Progenitor cell of endocrine pancreas (in vitro differentiated cells): ENCODE results near the gene MRPL1. TPM values are rescaled to one million over a fixed set of nuclear protein-coding genes. Genes with fewer than 3 reads are reported as not detected.

Experiments
- DNase-seq: peaks from one replicate; pipeline ENCODE4 v3.0.0; 2021; ENCODE audit warnings: low spot score; ENCODE audit not compliant: unreplicated experiment
- H3K27ac Mint-ChIP-seq: 2 replicates; pipeline ENCODE4 v1.8.0; 2021; ENCODE audit warnings: mild to moderate bottlenecking, moderate library complexity, mixed read lengths
- H3K27me3 Mint-ChIP-seq: 2 replicates; pipeline ENCODE4 v1.8.0; 2021; ENCODE audit warnings: mixed read lengths
- H3K36me3 Mint-ChIP-seq: 2 replicates; pipeline ENCODE4 v1.8.0; 2022; ENCODE audit warnings: mixed read lengths; ENCODE audit not compliant: insufficient read depth
- H3K4me1 Mint-ChIP-seq: 2 replicates; pipeline ENCODE4 v1.8.0; 2021; ENCODE audit warnings: low read depth, mixed read lengths
- H3K4me3 Mint-ChIP-seq: 2 replicates; pipeline ENCODE4 v1.8.0; 2021; ENCODE audit warnings: low read depth, mild to moderate bottlenecking, moderate library complexity, mixed read lengths
- H3K9me3 Mint-ChIP-seq: 2 replicates; pipeline ENCODE4 v1.8.0; 2021; ENCODE audit warnings: low read depth, mixed read lengths
- total RNA-seq: library from RNA; stranded (reverse); gene quantifications from 2 replicates; pipeline ENCODE4 v1.2.1, GENCODE V29; 2021
- TF ChIP-seq, protein P1 (sequence below): fragments of 200-600 bp; sonication (generic); IDR thresholded peaks from one replicate; pipeline ENCODE4 v1.5.0; 2021; ENCODE audit warnings: antibody characterized with exemption, mild to moderate bottlenecking; ENCODE audit not compliant: unreplicated experiment

Gene MRPL1
- total RNA-seq, 1 donor from 2014 or later, result 32.7 TPM

- TF ChIP-seq, protein P1, sequence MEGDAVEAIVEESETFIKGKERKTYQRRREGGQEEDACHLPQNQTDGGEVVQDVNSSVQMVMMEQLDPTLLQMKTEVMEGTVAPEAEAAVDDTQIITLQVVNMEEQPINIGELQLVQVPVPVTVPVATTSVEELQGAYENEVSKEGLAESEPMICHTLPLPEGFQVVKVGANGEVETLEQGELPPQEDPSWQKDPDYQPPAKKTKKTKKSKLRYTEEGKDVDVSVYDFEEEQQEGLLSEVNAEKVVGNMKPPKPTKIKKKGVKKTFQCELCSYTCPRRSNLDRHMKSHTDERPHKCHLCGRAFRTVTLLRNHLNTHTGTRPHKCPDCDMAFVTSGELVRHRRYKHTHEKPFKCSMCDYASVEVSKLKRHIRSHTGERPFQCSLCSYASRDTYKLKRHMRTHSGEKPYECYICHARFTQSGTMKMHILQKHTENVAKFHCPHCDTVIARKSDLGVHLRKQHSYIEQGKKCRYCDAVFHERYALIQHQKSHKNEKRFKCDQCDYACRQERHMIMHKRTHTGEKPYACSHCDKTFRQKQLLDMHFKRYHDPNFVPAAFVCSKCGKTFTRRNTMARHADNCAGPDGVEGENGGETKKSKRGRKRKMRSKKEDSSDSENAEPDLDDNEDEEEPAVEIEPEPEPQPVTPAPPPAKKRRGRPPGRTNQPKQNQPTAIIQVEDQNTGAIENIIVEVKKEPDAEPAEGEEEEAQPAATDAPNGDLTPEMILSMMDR, result no peak
- H3K36me3 Mint-ChIP-seq, result peaks cover 6% of the 10 kb centered on the region
- H3K4me1 Mint-ChIP-seq, result peaks cover 3% of the 10 kb centered on the region
- no peak overlapping the region for H3K27ac Mint-ChIP-seq
- no peaks in the 10 kb centered on the region for H3K9me3 Mint-ChIP-seq
- H3K4me3 Mint-ChIP-seq, result no peak overlapping the region
- no peaks in the 10 kb centered on the region for H3K27me3 Mint-ChIP-seq
- DNase-seq, result no peak
These were observed 50.7 kb downstream of the MRPL1 start for GRCh38 chr4:77913348-77913747.

DNA sequence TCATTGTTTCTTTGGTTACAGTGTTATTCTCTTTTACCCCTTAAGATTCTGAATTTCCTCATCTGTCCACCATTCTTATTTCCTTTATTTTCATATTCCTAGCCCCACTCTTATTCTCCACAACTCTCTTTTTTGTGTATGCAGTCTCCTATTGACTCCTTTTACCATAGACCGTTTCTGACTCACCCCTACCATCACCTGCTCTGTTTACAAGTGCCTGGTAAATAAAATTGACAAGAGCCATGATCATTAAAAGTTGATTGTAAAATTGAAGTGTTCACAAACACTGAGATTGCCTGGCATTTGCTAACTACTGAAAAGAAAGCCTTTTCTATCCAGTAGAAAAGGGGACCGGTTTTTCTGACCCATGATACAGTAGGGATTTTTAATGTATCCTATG lies 54.4 kb downstream of the MRPL1 start:
- H3K4me3 Mint-ChIP-seq, result no peak overlapping the region
- H3K27ac Mint-ChIP-seq, result peak overlapping the region; percentile 1
- peaks cover 5% of the 10 kb centered on the region for H3K4me1 Mint-ChIP-seq
- TF ChIP-seq, protein P1, result no peak
- no peaks in the 10 kb centered on the region for H3K9me3 Mint-ChIP-seq
- H3K27me3 Mint-ChIP-seq, result no peaks in the 10 kb centered on the region
- peaks cover 3% of the 10 kb centered on the region for H3K36me3 Mint-ChIP-seq
- DNase-seq, result no peak

GRCh38 chr4:77917601-77918000 lies 55.0 kb downstream of the MRPL1 start:
- Mint-ChIP-seq H3K27me3 (no peaks in the 10 kb centered on the region), H3K27ac (no peak overlapping the region), H3K9me3 (no peaks in the 10 kb centered on the region), H3K36me3 (peaks cover 6% of the 10 kb centered on the region), H3K4me1 (peaks cover 5% of the 10 kb centered on the region), H3K4me3 (no peak overlapping the region)
- TF ChIP-seq, protein P1, result no peak
- DNase-seq, result no peak

DNA sequence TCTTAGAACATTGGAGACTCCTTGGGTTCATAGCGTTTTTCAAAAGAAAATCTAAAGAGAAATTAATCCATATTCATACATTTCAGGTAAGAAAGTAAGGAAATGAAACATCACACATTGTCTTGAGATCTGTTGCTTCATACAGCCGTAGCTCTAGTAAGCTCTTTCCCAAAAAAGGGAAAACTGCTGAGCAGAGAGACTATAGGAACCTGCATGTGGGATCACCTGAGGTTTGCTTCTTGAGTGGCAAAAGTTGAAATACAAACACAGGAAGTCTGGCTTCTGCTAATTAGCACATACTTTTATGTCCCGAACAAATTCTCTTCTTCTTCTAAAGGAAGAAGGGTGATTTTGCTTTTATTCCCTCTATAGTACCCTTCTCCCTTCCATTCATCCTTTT lies 57.7 kb downstream of the MRPL1 start:
- Mint-ChIP-seq H3K9me3 (no peaks in the 10 kb centered on the region), H3K27ac (no peak overlapping the region), H3K36me3 (peaks cover 15% of the 10 kb centered on the region), H3K4me1 (peaks cover 5% of the 10 kb centered on the region), H3K4me3 (no peak overlapping the region), H3K27me3 (no peaks in the 10 kb centered on the region)
- DNase-seq, result no peak
- TF ChIP-seq, protein P1, result no peak

- Mint-ChIP-seq H3K36me3 (peaks cover 20% of the 10 kb centered on the region), H3K9me3 (peaks cover 5% of the 10 kb centered on the region), H3K4me3 (no peak overlapping the region), H3K4me1 (peaks cover 5% of the 10 kb centered on the region), H3K27ac (no peak overlapping the region), H3K27me3 (no peaks in the 10 kb centered on the region)
- TF ChIP-seq, protein P1, result no peak
- no peak for DNase-seq
These were observed 59.1 kb downstream of the MRPL1 start for GRCh38 chr4:77921701-77922100.
